OCI-LY1 (cell line): ENCODE results near the gene EIF1B.

Experiments used
- CTCF ChIP-seq: fragments of 200-600 bp; sonication (generic), shearing (Covaris generic); IDR thresholded peaks from 2 replicates; pipeline ENCODE4 v1.5.1; 2017; ENCODE audit warnings: mild to moderate bottlenecking, antibody characterized with exemption, low read length, moderate library complexity, mixed read lengths
- EZH2 ChIP-seq: fragments of 200-600 bp; sonication (generic), shearing (Covaris generic); IDR thresholded peaks from 2 replicates; pipeline ENCODE4 v1.8.0; 2017; ENCODE audit warnings: borderline replicate concordance, mixed run types, mild to moderate bottlenecking, antibody characterized with exemption, low read length, moderate library complexity, mixed read lengths

- no peak for TF ChIP-seq EZH2
- no peak for TF ChIP-seq CTCF
Measured at GRCh38 chr3:40325465-40325864, 16.0 kb downstream of the EIF1B start.
